HPDE6-E6E7 (cell line): ENCODE data around the gene MVB12B.

Source experiments
- DNase-seq: peaks from one replicate; pipeline ENCODE4 v3.0.0; 2011; ENCODE audit warnings: missing footprints; ENCODE audit errors: extremely low spot score

MVB12B gene

DNA sequence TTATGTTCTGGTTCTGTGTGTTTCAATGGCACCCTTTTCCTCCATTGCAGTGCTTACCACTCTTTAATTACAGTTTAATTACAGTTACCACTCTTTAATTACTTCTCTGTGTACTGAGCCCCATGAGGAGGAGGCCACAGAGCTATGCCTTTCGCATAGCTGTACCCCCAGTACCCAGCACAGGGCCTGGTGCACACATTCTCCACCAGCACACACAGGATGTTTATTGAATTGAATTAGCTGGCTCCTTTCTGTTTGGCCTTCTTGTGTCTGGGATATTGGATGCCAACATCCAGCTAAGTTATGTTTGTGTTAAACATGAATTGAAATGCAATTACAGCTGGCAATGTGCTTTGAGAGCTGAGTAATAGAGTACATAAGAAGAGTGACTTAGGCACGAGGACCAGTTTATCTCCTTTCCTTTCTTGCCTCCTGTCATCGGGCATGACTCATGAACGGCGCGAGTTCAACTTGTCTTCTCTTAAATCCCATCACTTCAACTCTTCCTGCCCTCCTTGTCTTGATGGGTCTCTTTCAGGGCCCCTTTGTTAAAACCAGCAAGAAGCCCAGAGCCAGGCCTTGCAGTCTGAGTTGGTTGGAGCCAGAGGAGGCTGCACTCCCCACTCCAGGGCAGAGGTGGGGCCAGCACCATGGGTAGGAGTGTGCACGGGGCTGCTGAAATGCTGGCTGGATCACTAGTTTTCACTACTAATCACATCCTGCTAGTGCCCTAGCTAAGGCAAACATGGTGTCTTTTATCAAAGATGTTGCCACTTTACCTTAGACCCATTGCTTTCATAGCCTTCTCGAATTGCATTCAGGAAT is 37.4 kb downstream of the MVB12B start:
- no peak for DNase-seq

DNA sequence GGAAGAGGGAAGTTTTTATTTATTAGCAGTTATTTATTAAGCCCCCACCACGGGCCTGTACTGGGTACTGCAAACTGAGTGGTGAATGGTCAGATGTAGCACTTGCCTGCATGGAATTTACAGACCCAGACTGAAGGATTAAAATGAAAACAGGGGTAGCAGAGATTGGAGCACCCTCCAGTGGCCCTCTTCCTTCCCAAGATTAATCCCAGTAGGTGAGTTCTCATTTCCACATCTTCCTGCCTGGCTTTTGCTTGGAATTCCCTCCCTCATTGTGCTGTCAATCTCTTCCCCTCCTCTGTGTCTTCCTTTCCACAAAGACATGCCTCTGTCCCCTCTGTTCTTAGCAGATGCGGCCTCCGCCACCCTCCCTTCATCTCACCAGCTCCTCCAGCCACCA is 39.2 kb downstream of the MVB12B start:
- no peak for DNase-seq

DNA sequence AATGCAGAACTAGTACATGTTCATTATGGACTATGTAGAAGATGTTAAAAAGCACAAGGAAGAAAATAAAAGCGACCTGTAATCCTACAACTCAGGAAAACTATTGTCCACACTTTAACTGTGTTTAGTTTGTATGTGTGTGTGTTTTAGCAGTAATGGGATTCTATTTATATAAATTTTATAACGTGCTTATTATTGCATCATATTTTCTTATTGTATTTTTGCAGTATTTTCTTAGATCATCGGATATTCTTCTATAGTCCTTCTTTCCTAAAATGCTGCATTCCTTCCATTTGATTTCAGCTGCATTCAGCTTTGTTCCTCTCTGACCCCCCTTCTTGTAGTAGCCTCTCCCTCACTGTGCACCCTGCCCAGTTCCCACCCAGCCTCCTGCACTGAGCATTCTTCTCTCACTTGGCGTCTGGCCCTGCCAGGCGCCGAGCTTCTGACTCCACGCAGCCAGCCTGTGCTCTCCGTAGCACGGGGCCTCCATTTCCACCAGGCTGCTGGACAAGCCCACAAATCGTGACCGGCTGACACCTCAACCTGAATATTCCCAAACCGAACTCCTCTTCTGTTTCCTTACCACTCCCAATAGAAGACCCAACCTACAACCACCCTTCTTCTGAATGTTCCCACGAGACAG is 39.9 kb downstream of the MVB12B start:
- DNase-seq = no peak

DNA sequence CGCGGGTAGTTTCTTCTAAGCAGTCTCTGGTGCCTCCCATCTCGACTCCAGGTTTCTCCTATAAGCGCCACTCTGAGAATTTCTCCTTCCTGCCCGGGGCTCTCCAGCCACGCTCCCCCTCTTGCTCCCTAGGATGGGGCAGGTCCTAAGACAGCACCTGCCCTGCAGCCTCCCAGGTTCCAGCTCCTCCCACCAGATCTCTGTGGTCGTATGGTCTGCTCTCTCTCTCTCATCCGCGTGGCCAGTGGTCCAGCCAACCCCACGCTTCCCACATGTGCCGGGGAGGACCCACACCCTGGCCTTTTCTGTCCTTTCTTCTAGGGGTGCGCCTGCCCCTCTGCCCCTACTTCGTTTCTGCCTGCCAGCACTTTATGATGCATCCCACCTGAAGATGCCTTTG is 40.5 kb downstream of the MVB12B start:
- DNase-seq = no peak

DNA sequence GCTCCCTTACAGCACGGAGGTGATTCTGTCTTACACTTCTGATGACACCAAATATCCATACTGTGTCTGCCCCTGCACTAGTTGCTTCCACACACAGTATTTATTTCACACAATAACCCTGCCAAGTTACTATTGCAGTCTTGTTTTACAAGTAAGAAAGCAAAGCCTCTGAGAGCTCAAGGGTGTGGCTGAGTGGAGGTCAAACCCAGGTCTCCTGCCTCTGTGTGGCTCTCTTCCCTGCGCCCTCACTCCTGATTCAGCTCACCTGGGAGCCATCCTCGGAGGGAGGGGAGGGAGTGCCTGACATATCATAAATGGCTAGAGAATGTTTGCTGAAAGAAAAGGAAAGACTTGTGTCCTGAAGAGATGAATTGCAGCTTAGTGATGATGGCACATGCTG is 41.0 kb downstream of the MVB12B start:
- no peak for DNase-seq

DNA sequence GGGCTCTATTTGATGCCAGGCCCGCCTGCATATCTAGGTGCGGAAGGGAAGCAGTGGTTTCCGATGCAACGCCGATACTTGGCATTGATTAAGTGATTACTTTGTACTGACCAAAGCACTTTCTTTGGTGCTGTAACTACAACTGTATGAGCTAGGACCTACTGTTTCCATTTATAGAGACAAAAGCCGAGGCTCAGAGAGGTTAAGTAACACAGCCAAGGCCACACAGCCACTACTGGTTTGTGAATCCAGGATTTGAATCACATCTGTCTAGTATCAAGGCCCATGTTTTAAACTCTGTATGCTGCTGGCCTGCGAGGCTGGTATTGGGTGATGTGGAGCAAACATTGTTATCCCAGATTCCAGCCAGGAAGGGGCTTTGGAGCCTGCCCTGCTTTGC is 41.4 kb downstream of the MVB12B start:
- DNase-seq = no peak

DNA sequence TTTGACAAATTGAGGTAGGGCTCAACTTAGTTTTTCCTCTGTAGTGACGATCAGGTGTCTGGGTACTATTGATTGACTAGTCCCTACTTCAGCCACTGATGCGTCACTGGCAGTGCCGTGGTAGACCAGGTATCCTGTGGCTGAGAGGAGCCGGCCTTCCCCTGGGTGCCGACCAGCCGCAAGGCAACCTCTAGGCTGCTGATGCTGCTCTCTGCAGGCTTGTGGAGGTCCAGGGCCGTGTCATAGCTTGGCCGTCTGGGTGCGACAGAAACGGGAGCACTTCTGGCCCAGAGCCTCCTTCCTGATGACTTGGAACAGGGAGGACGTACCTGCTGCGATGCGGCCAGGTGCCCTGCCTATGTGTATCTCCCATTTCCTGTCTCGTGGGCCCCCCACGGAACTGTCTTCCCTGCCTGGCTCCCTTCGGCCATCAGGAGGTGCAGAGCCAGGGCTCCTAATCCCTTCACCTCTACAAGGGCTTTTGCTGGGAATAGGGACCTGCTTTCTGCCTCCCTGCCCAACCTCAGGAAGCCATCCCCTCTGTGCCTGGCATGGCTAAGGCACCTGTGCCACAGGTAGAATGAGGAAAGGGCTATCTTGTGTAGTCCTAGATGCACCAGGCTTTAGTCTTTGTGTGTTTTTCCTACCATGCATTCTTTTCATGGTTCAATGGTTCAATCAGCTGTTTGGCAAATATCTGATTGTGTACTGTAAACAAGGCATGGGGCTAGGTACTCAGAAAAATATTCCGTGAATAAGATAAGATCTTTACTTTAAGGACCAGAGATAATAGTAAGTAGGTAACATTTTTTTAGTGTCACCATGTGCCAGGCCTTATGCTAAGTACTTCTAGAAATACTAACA is 44.6 kb downstream of the MVB12B start:
- DNase-seq = no peak

DNA sequence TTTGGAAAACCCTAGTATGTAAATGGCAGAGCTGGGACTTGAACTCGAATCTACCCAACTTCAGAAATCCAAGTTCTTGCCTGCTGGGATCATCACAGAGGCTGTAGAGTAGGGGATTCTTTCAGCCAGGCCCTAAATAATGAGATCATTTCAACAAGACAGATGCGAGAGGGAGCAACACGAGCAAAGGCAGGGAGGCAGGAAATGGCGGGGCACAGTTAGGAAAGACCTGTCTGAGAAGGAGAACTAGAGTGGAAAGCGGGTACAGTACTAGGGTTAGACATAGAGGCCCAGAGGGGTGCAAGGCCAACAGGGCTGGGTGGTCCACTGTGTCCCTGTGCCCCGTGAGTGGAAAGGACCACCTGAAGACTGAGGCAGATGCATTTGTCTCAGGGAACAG is 46.1 kb downstream of the MVB12B start:
- no peak for DNase-seq

DNA sequence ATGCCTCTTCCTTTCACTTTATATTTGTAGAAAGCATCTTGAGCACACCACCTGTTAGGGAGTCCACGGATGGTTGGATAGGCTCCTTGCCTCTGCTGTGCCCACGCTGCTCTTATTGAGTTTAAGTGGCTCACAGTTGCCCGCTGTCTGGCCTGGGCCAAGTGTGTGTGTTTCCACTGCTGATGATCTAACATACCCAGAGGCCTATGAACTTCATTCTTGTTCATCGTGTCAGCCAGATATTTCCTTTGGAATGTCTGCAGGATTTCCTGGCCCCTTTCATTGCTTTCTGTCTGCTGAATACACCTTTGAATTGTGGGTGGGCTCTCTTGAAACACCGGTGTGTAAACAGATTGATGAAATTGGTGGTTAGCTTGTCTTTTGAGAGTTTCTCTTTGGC is 46.6 kb downstream of the MVB12B start:
- no peak for DNase-seq

DNA sequence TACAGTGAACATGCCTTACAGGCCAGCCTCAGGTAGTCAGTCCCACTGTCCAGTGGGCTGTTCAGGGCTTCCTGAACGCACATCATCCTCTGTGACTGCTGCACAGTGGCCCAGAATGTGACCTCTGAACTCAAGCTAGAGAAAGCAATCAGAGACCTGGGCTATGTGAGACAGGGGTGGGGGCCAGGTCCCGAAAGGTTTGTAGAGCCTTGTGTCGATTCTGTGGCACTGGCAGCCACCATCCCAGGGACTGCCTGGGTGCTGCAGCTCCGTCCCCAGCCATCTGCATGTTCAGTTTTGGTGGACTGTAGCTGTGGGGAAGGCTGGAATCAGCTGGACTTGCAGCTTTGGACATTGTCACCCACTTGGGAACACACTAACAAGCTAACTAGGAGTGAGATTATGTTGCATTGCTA is 47.7 kb downstream of the MVB12B start:
- no peak for DNase-seq

DNA sequence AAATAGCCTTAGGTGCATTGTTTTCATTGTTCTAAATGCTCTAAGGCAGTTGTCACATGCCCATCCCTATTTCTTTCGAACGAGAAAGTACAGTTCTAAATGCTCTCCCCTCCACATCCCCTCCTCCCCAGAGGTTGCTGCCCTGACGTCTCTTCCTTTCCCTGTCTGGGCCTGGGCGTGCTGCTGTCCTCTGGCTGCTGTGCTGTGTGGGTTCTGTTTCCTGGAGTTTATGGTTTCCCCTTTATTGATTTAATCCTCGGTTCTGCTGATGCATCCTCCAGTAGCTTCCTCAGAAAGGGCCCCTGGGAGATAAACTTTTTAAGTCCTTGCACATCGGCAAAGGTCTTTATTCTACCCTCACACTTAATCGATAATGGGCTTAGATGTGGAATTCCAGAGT is 48.8 kb downstream of the MVB12B start:
- DNase-seq = no peak

DNA sequence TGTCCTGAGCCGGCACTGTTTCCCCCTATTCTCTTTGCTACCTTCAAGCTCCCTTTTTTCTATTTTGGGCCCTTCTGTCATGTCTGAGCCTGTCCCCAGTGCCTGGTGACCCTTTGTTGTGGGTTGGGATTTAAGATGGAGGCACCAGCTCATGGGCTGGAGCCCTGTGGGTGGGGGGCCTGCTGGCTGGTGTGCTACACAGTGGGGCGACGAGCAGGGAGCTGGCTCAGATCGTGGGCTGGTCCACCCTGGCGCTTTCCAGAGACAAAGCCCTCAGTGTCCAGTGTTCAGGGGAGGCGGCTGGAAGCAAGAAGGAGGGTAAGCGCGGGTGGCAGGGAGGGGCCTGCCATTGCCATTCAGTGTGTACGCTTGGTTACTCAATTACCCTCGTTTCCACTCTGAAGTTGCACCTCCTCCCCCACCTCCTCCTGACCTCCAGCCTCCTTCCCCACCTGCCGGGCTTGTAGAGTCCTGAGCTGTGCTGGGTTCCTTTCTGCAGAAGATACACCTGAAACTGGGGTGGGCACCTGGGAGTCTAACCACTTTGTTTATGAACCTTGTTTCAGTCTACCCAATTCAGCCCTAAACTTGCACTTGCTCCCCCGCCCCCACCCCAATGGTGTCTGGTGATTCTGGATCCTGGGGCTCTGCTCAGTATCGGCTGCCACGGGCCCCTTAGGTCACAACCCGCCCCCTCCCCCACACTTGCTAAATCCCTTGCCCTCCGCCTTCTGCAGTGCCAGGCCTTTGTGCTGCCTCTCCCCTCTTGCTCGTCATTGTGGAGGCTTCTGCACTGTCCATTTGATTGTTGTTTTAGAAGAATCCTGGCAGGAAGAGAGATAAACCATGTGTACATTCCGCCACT is 49.9 kb downstream of the MVB12B start:
- DNase-seq = no peak

DNA sequence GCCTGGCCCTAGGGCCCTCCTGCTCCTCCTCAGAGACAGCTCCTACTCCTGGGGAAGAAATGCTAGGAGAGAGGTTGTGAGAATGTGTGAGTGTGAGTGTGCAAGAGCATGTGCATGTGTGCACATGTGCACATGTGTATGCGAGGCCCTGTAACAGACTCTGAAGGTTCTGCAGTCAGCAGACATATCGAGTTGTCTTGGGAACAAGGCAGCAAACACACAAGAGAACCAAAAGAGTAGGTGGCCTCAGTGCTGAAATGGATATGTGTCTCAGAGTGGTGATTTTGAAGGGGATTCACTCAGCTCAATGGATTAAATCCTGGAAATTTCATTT is 50.5 kb downstream of the MVB12B start:
- DNase-seq = no peak

DNA sequence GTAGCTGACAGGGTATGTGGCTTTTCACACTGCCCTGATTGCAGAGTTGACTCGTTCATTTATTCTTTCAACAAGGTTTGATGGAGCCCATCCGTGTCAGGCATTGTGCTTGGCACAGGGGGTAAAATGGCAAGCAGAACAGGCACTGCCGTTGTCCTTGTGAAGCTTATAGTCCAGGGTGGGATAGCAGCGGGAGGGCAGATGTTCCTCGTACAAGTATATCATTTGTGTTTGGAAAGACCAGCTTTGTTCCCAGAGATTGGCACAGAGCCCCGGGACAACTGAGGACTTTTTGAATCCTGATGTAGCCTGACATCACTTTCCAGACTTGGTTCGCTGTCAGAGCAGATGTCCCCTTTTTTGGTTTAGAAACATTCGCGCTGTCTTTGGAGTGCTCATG is 50.9 kb downstream of the MVB12B start:
- no peak for DNase-seq

DNA sequence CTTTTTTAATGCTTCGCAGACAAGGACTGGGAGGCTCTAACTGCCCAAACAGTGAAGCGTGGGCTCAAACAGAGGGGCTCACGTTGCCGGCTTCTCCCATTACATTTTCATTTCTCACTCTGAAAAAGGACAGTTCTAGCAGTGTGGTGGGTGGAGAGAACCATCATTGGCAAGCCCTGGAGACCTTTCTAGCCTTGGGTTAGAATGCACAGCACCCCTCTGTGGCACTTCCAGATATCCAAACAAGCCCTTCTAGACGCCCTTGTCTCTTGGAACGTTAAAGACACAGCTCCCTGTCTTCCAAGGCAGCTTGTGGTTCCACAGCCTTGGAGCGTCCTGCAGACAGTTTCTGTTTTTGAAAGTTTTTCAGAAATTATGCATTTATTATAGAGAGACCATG is 52.1 kb downstream of the MVB12B start:
- DNase-seq = no peak

DNA sequence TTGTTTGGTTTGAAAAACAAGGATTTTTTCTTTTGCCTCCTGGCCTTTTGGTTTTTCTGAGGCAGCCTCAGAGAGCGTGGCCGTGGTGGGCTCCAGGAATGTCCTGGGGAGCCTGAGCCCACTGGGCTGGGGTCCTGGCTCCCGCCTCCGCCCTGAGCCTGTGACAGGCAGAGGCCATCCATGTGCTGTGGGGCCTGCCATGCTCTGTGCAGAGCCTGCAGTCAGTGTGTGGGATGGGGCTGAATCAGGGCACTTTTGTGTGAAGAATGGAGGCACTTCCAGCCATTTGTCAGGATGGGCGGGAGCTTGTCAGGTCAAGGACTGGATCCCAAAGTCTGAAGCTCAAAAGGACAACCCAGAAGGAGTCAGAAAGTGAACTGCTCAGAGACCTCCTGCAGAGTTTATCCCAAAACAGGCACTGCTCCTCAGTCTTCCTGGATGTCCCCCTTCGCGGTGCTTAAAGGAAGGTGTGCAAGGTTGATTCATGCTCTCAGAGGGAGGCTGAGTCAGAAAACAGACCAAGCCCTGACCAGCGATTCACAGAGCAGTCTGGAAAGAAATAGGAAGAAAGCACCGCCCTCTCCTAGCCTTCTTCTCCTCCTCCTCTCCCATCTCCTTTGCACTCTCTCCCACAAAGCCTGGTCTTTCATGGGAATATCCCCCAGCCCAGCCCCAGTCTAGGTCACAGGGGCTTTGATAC is 53.2 kb downstream of the MVB12B start:
- no peak for DNase-seq

DNA sequence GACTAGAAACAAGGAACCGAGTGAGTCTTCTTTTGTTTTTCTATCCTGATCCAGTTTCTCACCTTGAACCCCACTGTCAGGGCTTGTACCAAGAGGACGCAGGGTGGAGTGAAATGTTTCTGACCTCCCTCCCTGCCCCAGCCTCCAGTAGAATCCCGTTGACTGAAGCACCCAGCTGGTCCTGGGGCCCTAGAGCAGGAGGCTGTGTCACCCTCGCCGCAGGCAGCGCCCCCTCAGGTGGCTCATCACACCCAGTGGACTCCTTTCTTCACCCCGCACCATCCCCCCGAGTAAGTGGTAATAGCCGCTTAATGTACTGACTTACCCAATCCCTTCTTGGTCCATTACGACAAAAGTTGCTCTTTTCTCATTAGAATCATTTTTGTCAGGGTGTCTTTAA is 53.8 kb downstream of the MVB12B start:
- no peak for DNase-seq

DNA sequence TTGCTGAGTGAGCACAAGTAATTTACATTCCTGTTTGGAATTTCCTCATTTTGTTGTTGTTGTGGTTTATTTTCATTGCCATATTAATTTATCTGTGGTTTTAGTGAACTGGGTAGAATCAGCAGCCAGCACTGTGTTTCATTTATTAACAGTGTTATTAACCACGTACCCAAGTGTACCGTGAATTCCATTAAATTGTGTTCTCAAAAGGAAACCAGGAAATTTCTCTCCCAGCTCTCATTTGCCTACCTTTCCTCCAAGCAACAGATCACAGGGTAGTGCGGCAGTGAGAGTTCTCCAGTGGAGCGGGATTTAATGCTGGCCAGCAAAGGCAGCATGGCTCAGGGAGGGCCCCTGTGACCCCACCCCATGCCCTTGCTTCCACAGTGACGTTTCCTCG is 54.6 kb downstream of the MVB12B start:
- DNase-seq = no peak

DNA sequence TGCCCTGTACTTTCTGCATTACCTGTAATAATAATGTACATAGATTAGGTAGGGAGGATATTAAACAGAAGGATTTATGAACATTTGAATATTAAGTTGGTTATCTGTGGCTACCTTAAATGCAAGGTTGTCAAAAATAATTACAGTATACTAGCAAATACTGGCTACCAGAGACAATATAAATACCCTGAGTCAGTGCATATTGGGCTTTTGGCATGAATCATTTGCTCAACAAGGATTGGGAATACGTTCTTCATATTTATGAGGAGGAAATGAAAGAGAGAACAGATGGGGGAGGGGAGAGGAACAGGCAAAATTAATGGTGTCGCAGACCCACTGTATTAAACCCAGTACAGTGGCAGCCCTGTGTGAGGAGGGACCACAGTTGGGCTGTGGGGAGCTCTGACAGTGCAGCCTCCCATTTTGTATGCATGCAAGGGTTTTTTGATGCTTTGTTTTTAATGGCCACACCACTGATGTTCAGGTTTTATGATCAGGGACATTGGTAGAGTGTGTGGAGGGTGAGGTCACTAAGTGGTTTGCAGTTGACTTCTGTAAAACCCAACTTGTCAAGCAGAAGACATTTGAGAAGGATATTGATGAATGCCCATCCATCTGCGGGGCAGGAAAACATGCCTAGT is 56.9 kb downstream of the MVB12B start:
- DNase-seq = no peak

DNA sequence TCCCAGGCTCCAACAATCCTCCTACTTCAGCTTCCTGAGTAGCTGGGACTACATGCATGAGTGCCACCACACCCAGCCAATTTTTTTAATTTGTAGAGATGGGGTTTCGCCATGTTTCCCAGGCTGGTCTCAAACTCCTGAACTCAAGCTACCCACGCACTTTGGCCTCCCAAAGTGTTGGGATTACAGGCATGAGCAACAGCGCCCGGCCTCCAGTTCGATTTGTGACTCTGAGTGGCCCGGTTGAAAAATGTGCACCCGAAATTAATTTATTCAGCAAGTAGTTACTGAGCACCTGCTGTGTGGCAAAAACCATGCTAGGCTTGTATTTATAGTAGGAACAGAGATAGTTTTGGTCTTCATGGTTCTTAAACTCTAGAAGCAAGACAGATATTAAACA is 58.3 kb downstream of the MVB12B start:
- no peak for DNase-seq

DNA sequence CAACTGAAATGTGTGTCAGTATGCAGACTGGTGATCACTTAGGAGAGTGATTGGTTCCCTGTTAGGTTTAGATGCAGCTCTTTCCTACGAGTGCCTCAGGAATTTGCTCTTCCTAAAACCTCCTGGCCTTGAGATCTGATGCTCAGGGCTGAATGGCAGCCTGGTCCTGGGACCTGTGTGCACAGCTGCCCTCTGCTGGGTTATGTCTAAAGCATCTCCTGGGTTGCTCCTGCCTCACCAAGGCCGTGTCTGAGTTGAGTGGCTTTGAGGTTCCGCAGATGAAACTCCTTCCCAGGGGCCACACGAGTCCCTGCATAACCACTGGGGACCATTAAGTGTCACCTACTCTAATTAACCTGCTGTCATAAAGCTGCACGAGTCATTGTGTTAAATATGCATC is 59.5 kb downstream of the MVB12B start:
- no peak for DNase-seq
